GM19351 (cell line): ENCODE results near the gene HIVEP3.

ENCODE experiments used
- ATAC-seq: cut with Tn5 transposase; IDR thresholded peaks from one replicate; pipeline ENCODE4 v1.9.1; 2021; ENCODE audit warnings: mild to moderate bottlenecking, moderate library complexity; ENCODE audit not compliant: unreplicated experiment

HIVEP3 gene

DNA sequence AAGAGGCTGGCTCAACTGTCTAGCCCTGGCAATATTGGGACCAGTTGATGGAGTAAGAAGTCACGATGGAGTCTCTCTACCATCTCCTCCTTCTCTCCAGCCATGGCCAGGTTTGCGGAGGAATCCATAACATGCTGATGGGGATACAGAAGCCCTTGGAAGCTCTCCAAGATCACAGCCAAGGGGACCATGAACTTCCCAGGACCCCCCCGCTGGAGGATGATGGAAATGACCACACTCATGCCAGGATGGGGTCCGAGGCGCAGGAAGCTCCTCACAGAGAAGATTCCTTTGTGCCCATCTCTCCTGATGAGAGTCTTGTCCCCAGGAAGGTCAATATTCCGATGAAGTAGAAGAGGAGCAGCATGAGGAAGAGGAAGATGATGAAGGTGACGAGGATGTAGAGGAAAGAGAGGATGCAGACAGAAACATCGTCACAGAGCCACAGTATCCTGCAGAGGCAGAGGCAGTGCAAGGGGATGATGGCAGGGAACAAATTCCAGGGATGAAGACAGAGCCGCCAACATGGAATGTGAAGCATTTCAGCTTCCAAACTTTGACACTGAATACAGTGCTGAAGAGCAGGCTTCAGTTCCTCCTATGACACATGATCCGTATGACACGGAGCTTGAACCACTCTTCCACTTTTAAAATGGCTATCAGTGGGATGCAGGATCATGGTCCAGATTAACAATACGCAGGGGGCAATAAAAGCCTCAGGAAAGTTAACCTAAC lies 376.4 kb downstream of the HIVEP3 start:
- ATAC-seq: no peak

DNA sequence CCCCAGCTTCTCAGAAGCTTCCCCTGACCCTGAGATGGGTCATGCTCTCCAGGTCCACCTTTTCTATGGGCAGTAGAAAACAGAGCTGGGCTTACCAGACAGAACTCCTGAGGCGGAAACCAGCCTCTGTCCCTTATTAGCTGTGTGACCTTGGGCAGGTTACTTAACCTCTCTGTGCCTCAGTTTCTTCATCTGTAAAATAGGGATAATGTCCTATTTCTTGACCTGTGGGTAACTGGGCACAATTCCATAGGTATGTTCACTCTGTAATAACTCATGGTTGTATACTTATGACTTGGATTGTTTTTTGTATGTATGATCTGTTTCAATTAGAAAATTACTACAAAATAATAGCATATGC lies 377.1 kb downstream of the HIVEP3 start:
- no peak for ATAC-seq

DNA sequence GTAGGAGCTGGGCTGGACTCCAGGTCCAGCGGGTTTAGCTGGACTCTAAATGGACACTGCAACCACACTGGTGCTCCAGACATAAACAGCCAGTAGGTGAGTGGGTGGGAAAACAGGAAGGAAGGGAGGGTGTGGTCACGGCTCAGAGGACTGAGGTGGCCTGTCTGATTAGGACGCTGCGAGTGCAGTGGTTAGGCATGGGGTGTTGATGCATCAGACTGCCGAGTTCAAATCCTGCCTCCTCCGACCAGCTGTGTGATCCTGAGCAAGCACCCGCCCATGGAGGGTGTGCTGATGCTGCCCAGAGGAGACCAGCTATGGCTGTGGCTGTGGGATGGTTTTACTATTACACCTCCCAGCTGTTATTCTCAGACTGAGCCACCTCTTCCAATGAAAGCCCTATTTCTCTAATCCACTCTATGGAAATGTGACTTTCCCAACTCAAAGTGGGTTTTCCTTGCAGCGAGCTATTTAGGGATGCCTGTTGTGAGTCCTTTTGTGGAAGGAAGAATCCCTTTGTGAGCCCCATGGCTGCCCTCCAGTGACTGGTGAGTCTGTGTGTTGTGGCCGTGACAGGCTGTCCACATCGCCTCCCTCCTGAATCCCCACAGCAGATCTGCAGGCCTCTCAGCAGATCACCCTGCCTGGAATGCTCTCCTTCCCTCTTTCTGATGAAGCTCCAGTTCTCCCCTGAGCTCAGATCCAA lies 377.7 kb downstream of the HIVEP3 start:
- no peak for ATAC-seq

DNA sequence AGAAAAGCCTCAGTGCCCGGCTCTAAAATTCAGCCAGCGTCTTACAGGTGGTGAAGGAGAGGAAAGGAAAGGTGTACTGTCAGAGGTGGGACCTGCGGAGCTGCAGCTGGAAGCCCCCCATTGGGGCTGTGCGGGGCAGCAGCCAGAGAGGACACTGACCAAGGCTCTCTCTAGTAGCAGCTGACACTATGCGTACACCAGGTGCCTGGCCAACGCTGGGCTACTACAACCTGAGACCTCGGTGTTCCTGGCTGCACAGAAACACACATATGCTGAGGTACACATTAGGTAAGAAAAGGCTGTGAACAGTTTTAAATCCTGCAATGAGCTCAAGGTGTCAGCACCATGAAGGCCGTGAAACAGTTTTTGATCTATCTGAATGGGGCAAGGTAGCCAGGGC lies 378.7 kb downstream of the HIVEP3 start:
- ATAC-seq: no peak

DNA sequence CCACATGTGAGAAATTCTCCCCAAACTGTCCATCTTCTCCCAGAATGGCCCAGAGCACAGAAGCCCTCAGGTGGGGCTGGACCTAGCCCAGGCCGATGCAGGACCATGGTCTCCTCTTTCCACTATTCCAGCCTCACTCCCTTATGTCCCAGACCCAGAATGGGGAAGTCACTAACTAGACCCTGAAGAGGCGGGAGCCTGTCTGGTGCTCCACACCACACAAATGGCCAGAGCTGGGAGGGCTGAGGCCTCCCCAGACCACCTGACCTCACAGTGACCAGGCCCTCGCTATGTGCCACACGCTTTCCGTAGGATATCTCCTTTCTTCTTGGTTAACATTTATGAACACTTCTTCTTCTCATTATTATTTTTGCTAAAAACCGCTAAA lies 379.3 kb downstream of the HIVEP3 start:
- ATAC-seq: no peak

DNA sequence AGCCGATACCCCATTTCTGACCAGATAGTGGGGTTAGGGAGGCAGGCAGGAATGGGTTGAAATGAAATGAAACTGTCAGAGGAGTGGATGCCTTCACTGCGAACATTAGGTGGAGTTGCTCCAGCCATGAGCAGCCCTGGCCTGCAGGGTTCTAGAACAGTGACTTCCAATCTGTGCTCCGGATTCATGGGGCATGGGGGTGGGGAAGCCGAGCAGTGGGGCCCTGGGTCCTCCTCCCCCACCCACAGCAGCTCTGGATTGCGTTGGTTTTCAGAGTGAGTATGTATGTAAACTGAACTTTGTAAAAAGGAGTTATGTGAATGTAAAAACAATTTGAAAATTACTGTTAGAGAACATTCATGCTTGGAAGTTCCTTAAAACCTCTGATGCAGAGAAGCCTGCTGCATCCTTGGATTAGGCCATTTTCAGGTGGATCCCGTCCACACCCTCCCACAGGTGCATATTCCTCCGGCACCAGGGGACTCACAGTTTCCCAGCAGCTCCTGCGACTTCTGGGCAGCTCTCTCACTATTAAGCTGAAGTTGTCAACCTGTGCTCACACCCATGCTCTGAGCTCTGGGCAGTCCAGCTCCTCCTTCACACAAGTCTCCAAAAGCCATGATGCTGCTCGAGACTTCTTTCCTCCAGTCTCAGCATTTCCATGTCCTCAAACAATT lies 379.8 kb downstream of the HIVEP3 start:
- ATAC-seq: no peak

DNA sequence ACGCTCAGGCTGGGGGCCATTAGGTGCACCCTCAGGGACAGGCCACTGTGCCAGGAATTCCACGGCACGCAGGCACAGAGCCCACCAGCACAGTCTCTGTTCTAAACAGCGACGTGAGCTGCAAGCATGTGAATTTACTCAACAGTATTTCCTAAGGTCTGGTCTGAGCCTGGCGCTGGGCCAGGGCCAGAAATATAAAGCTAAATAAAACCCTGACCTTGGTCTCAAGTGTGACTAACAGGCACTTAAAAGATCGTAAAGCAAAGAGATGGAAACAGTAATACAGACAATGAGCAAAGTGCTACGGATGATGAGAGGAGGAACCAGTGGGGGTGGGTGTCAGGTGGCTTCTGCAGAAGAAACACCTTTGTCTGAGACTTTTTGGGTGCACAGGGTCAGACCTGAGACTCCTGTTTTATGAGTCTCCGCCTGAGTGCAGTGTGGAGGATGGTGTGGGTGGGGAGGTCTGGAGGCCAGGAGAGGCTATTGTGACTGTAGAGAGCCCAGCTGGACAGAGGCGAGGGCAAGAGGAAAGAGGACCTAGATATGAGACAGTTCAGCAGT lies 380.9 kb downstream of the HIVEP3 start:
- ATAC-seq: no peak

DNA sequence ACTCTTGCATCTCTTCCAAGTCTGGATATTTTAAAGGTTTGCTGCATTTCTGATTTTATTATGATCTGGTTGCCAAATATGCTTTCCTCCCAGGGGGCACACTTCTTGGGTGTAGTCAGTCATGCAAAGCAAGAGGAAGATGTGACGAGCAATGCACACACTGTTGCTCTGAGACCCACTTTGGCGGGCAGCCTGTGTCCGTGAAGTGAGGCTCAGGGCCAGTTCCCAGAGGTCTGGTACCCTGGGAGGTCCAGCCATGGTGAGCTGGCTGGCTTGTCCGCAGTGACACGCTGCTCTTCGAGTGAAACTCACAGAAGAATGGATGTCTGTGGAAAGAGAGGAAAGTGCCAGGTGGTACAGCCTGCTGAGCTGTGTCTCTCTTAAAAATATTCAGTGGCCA lies 381.5 kb downstream of the HIVEP3 start:
- no peak for ATAC-seq

DNA sequence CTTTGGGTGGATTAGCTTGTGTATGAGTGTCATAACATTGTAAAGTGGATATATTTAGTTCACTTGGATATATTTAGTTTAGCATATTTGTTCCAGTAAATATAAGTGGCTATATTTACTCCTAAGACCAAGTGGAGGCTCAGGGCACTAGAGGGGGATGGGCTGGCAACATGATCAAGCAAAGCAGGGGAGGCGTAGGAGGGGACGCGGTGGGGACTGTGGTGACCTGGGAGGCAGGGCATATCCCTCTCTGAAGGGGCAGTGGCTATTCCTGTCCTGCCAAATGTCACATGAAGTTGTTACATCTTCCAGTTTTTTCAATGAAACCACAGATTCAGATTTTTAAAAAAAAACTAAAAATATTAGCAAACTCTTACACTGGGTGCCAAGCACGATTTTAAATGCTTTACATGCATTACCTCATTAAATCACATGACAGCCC lies 382.3 kb downstream of the HIVEP3 start:
- no peak for ATAC-seq

DNA sequence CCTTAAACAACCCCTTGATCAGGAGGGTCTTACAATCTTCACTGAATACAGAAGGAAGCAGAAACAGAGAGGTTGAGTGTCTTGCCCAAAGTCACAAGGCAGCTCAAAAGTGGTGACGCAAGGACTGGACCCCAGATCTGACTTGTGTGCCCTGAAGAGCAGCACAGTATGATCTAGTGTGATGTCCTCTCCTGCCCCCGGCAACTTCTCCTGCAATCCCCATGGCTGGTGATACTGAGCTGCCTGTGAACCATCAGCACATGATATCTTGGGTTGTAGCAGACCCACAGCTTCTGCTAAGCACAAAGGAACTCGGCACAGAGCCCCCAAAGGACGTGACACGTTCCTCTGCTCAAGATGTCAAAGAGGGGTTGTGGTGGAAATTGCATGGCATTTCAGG lies 383.0 kb downstream of the HIVEP3 start:
- no peak for ATAC-seq

DNA sequence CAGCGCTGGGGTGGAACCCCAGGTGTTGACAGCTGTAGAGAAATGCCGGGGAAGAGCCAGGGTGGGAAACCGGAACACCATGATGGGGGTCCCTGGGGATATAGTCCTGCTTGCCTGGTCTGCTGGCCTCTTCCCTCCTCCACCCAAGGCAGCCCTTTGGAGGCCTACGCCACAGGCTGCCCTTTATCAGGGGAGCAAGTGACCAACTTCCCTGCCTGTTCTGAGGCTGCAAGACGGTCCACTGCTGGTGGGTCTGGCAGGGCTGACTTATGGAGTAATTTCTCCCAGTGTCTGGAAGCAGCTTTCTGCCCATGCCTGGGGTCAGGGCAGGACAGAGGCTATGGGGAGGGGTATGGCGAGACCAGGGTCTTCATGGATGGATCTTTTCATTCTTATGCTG lies 383.4 kb downstream of the HIVEP3 start:
- ATAC-seq: no peak

DNA sequence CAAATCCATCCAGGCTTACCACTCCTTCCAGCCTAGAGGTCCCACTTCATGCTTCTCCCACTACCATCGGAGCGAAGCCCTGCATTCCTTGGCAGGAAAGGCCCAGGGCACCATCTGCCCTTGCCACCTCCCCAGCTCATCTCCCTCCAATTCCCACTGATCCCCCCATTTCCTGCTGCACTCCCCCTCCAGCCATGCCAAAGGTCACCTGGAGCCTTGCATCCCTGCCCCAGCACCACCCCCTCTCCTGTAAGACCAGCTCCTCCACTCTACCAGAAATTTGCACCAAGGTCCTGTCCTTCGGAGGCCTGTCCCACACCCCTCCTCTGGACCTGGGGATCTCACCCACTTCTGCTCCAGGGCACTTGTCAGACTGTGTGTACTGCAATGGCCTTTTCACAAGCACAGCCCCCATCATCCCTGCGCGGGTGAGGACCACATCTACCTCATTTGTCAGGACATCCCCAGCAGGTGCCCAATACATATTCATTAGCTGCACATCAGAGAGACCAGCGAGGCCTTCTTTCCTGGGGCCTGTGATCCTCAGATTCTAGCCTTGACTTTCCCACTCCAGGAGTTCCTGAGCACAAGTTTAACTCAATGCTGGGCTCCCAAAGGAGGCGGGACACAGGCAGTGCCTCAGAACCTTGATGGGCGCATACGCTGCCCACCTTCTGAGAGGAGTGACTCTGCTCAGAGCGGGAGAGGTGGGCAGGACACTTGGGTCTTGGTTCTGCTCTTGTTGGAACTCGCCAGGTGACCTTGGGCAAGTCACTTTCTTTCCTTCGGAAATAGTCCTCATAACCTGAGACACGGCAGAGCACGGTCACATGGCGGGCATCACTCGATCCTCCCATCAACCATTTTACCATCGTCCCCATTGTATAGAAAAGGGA lies 384.3 kb downstream of the HIVEP3 start:
- ATAC-seq: no peak

DNA sequence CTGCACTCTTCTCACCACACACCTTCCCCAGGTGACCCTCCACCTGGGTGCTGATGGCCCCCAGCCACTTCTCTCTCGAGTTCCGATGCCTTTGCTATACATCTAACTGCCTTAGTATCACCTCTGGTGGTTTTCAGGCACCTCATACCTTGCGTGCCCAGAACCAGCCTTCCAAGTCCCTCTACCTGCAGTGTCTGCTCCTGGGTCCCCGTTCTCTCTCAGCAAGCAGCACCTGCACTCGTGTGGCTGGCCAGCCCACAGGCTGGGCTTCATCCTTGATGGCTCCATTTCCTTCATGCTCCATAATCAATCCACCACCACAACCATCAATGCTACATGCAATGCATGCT lies 385.0 kb downstream of the HIVEP3 start:
- ATAC-seq: no peak

DNA sequence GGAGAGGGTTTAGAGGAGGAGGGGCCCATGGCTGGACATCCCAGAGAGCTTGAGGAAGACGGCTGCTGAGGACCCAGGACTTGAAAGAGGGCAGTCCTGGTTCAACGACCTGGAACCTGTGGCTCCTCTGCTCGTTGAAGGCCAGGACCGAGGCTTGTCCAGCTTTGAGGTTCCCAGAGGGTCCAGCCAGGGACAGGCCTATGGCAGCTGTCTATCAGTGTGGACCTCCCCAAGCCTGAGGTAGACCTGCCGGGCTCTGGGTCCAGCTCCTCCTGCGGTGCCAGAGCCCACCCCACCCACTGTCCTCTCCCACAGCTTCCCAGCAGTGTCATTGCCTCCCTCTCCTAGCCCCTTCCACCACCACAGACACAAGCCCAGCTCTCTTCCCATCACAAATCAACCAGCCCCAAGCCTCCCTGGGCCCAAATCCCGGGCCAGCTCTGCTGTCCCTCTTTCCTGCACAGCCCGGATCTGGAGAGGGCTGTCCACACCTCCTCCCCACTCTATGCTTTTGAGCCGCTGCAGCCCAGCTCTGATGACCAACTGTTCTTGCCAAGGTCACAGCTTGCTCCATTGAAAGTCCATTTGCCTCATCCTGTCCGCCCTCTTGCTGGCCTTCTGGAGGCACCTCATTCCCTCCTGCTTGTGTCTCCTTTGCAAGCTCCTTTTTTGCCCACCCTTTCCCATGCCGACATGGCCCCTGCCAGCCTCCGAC lies 385.5 kb downstream of the HIVEP3 start:
- no peak for ATAC-seq

DNA sequence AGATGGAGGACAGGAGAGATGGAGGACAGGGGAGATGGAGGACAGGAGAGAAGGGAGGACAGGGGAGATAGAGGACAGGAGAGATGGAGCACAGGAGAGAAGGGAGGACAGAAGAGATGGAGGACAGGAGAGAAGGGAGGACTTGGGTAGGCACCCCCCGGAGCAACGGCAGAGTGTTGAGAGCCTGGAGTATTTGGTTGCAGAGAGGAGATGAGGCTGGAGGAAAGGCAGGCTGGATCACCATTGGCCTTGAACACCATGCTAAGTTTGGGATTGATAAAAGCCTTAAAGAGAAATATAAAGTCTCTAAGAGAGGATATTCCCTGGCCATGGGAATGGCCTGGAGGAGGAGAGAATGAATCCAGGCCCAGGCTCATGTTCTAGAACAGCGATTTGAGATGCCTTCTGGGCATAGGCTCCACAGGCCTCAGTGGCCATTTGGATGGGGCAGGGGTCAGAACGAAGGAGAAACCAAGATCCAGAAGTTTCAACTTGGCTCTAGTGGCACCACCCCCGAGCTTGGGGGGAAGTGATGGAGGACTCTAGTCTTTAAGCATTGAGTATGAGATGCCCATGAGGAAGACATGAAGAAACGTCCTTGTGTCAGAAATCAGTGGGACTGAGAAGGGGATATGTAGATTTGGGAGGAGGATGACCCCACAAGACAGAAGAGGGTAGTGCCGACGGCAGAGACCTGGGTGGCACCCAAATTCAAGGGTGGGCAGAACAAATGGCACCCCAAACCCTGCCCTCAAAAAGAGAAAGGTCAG lies 386.3 kb downstream of the HIVEP3 start:
- no peak for ATAC-seq

DNA sequence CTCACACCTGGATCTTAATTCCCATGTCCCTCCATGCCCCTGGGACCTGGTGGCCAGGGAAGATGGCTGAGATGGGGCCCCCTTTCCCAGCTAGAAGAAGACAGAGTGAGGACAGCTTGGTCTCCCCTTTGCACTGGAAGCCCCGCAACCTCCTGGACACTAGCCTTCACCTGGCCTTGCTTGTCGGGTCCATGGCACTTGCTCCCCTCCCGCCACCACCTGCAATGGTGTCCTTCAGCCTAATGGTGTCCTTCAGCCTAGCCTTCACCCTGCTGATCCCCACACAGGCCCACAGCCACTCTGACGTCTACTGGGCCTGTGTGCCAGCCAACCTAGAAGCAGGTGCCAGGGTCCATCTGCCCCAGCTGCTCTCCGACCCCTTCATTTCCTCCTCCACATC lies 388.3 kb downstream of the HIVEP3 start:
- no peak for ATAC-seq

DNA sequence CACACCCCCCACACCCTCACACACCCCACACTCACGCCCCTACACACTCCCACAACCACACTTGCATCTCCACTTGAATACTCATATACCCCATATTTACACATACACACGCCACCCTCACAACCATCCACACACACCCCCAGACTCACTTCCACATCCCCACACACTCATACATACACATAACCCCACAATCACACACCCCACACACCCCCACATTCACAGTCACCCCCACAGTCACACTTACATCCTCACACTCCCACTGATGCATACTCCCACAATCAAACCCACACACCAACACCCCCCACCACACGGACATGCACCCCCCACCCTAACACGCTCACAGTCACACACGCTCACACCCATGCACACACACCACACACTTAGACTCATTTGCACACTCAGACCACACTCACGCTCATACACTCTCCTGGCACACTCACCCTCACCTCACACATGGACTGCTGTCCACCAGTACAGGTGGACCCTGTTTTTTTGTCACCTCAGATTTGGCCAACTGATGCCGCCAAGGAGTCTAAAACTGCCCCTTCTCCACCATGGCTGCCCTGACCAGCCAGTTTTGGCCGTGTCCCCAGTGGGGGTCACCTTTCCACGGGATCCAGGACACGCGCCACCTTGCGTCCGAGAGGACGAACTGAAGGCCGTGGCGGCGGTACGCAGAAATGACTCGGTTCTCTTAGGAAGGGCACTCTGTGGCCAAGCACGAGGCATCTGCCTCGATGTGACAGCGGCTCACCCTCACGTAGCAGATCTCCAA lies 388.9 kb downstream of the HIVEP3 start:
- ATAC-seq: no peak

DNA sequence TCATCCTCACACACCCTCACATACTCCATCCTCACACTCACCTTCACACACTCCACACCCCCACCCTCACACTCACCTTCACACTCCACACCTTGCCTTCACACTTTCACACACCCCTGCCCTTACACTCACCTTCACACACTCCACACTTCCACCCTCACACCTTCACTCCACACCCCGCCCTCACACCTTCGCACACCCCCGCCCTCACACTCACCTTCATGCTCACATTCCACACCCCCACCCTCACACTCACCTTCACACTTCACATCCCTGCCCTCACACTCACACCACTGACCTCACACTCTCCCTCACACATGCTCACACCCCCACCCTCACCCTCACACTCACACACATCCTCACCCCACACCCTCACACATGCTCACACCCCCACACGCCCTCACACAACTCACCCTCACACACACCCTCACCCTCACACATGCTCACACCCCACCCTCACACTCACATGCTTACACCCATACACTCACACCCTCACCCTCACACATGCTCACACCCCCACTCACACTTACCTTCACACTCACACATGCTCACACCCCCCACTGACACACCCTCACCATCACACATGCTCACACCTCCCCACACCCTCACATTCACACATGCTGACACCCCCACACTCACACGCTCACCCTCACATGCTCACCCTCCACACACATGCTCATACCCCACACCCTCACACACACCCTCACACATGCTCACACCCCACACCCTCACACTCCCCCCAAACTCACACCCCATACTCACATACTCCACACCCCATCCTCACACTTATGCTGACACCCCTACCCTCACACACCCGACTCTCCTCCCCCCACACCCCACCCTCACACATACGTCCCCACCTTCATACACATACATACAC lies 389.8 kb downstream of the HIVEP3 start:
- no peak for ATAC-seq
